Activated CD4-positive, alpha-beta T cell treated with anti-CD3 and anti-CD28 coated beads, Interleukin-2, amount 50 U/mL, for 1 hour (primary cell): ENCODE results near the gene CARHSP1.
"Not testable (repeated sequence)": the region's sequence is repeated elsewhere in the genome, so short reads cannot be mapped to it uniquely, and the experiment has no call there.

ENCODE experiments used
- DNase-seq: peaks from one replicate; pipeline ENCODE4 v3.0.0-alpha.2; 2020

The CARHSP1 gene

GRCh38 chr16:8868416-8869211 lies at the start of gene CARHSP1:
Gene CARHSP1, minus strand, starts transcription at chr16:8869006. Its CDS starts 9,678 bp downstream, at chr16:8859328.
- DNase-seq, result peak; percentile 78

GRCh38 chr16:8917336-8917735 lies 48.5 kb upstream of the CARHSP1 start:
- not testable (repeated sequence) for DNase-seq

GRCh38 chr16:8916541-8917225 lies 47.9 kb upstream of the CARHSP1 start:
- no peak for DNase-seq

- DNase-seq, result no peak
These were observed 47.0 kb upstream of the CARHSP1 start for GRCh38 chr16:8915722-8916301.

GRCh38 chr16:8914098-8914497 lies 45.3 kb upstream of the CARHSP1 start:
- DNase-seq, result no peak

GRCh38 chr16:8912793-8913192 lies 44.0 kb upstream of the CARHSP1 start:
- DNase-seq, result no peak

GRCh38 chr16:8910811-8911210 lies 42.0 kb upstream of the CARHSP1 start:
- DNase-seq, result no peak

GRCh38 chr16:8908810-8909468 lies 40.1 kb upstream of the CARHSP1 start:
- DNase-seq, result no peak

- no peak for DNase-seq
These were observed 38.3 kb upstream of the CARHSP1 start for GRCh38 chr16:8907096-8907495.

- no peak for DNase-seq
These were observed 37.2 kb upstream of the CARHSP1 start for GRCh38 chr16:8905795-8906591.

- DNase-seq, result no peak
These were observed 36.5 kb upstream of the CARHSP1 start for GRCh38 chr16:8905168-8905762.

- DNase-seq, result no peak
These were observed 35.2 kb upstream of the CARHSP1 start for GRCh38 chr16:8904018-8904430.

- no peak for DNase-seq
These were observed 34.2 kb upstream of the CARHSP1 start for GRCh38 chr16:8903004-8903403.

- no peak for DNase-seq
These were observed 32.6 kb upstream of the CARHSP1 start for GRCh38 chr16:8901320-8901861.

- DNase-seq, result no peak
These were observed 31.5 kb upstream of the CARHSP1 start for GRCh38 chr16:8900343-8900742.

- no peak for DNase-seq
These were observed 31.0 kb upstream of the CARHSP1 start for GRCh38 chr16:8899709-8900317.

GRCh38 chr16:8898660-8899318 lies 30.0 kb upstream of the CARHSP1 start:
- no peak for DNase-seq

GRCh38 chr16:8894736-8895334 lies 26.0 kb upstream of the CARHSP1 start:
- DNase-seq, result no peak

- DNase-seq, result no peak
These were observed 25.3 kb upstream of the CARHSP1 start for GRCh38 chr16:8893976-8894690.

GRCh38 chr16:8893426-8893825 lies 24.6 kb upstream of the CARHSP1 start:
- DNase-seq, result no peak
